ENCODE results near the gene C19orf85. TPM values are rescaled to one million over a fixed set of nuclear protein-coding genes. Genes with fewer than 3 reads are reported as not detected.

C19orf85 gene
- total RNA-seq, 4 donors from 2014 or later: not detected

DNA sequence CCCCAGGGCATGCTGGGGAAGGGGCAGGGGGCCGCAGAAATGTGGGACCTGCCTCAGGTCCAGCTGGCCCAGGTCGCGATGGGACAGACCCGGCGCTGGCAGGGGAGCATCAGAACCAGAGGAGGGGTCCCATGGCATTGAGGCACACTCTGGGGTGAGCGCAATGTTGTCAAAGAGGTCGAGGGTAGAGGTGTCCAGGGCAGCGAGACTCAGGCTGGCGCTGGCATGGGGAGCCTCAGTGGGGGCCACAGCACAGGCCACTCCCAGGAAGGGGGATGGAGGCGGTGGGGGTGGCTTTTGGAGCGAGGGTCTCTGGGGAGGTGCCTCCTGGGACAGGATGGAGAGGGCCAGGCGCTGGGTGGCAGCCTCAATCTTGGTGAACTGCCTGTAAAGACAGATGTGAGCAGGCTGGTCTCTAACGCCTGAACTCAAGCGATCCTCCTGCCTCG is 944 bp downstream of the C19orf85 start:
- TF ChIP-seq, protein P1, sequence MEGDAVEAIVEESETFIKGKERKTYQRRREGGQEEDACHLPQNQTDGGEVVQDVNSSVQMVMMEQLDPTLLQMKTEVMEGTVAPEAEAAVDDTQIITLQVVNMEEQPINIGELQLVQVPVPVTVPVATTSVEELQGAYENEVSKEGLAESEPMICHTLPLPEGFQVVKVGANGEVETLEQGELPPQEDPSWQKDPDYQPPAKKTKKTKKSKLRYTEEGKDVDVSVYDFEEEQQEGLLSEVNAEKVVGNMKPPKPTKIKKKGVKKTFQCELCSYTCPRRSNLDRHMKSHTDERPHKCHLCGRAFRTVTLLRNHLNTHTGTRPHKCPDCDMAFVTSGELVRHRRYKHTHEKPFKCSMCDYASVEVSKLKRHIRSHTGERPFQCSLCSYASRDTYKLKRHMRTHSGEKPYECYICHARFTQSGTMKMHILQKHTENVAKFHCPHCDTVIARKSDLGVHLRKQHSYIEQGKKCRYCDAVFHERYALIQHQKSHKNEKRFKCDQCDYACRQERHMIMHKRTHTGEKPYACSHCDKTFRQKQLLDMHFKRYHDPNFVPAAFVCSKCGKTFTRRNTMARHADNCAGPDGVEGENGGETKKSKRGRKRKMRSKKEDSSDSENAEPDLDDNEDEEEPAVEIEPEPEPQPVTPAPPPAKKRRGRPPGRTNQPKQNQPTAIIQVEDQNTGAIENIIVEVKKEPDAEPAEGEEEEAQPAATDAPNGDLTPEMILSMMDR (IDR thresholded peaks at IDR 0.05; ENCODE audit: low read depth): no peak

DNA sequence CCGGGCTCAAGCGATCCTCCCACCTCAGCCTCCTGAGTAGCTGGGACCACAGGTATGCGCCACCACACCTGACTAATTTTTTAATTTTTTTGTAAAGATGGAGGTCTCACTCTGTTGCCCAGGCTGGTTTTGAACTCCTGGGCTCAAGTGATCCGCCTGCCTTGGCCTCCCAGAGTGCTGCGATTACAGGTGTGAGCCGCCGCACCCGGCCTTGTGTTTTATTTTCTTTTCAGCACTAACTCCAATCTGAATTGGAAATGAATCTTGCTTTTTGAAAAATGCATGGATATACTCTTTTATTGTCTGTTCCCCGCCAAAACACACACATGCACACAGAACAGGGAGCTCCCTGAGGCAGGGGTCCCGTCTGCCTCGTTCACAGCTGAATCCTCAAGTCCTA is 1.8 kb downstream of the C19orf85 start:
- TF ChIP-seq, protein P1 (IDR thresholded peaks at IDR 0.05; ENCODE audit: low read depth): no peak

DNA sequence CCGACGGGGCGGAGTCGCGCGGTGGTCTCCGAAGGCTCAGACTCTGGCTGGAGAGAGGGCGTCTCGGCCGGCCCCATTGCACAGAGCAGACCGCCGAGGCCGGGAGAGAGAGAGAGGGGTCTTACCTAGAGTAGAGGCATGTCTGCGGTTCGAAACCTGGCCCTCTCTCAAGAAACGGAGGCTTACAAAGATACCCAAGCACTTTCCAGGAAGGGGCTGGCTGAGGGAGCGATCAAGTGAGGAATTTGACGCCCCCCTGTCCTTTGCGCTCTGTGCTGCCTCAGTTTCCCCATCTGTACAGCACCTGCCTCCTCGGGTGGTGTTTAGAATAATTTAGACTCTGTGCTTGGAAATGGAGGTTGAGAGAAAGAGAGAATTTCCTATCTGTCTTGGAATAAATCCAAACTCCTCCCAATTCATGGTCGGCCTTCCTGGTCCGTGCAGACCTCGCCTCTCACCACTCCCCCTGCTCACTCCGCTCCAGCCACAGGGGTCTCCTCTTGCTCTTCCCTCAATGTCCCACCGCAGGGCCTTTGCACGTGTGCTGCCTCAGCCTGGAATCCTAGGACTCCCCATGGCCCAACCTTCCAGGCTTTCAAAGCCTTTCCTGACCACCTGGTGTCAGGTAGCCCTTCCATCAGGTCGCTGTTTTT is 2.5 kb downstream of the C19orf85 start:
- TF ChIP-seq, protein P1 (IDR thresholded peaks at IDR 0.05; ENCODE audit: low read depth): no peak

DNA sequence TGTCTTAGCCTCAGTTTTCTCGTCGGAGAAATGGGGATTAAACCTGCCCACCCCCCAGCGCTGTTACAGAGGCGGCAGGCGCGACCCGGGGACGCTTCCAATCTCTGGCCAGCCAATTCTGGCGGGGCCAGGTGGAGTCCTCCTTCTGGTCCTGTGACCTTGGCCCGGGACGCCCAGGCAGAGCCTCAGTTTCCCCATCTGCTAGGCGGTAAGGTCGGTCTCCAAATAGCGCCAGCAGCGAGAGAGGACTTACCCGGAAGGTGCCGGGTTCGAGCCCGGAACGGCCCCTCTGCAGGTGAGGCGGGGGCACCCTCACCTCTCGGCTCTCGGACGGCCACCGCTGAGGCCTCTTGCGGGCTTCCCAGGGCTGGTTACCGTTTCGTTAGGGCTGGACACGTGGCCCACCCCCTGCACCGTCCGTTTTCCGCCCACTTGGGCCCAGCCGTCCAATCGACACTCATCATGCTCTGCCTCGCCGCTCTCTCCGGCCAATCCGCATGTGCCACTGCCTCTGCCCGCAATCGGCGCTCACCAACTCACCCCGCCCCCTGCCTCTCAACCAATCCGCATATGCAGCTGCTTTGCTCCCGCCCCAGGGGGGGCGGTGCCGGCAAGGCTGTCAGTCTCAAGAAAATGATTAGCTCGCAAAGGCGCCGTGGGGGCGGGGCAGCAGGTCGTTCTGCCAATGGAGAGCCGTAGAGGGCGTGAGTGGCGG is 3.1 kb downstream of the C19orf85 start, which contains the start of gene ISOC2:
TSS of gene ISOC2 (minus strand) at position 384 of the 715 bp plus-strand sequence. CDS start 5,156 bp downstream, outside the sequence.
- TF ChIP-seq, protein P1 (IDR thresholded peaks at IDR 0.05; ENCODE audit: low read depth): no peak

DNA sequence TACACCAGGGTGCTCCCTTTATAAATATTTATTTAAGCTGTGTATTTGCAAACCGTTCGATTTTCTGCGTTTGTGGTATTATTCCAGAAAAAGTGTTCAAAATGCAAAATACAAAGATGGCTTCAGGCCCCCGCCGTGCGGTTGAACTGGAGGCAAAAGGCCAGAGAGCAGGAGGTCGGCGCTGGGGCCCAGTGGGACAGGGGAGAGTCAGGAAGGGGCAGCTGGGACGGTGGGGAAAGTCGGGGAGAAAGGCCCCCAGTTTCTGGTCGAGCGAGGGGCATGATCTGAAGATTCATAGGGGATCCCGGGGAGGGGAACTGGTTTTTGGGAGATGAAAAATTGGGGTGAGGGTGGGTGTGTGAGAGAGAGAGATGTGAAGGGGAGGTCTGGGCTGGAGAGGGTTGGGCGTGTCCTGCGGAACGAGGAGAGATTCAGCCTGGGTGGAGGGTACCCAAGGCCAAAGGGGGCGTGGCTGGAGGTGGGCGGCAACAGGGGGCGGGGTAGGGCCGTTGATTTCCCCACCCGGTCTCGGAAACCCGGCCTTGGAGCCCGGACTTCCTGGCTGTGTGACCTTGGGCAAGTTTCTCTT is 3.8 kb downstream of the C19orf85 start:
- TF ChIP-seq, protein P1 (IDR thresholded peaks at IDR 0.05; ENCODE audit: low read depth): no peak

DNA sequence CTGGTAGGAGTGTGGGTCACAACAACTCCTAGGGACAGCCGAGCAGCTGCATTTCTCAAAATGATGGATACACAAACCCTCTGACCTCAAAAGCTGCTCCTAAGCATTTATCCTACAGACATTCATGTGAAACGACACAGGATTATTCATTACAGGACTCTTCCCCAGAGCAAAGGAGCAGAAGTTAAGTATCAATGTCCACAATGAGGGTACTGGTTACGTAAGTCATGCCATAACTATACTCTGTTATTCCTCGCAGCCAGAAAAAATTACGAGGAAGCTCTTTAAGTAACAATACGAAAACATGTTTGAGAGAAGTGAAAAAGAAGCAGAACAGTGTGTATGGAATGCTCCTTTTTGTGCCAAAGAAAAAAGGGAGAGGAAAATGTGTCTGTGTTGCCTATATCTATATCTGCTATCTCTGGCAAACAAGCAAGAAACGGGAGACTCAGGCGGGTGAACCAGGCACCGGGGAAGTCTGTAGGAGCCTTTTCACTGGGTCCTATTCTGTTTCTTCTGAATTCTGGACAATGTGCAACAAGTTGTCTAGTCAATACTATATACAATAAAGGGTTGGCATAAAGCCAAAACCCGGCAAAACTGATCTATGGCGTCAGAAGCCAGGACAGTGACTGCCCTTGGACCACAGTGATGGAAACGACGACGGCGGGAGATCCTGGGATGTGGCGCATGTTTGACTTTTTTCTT is 4.4 kb downstream of the C19orf85 start:
- TF ChIP-seq, protein P1 (IDR thresholded peaks at IDR 0.05; ENCODE audit: low read depth): no peak
